Esophagus muscularis mucosa (tissue), 4 donors: ENCODE measurements around the gene FBRS.

Source experiments
- EP300 ChIP-seq: sonication (generic); formaldehyde crosslinking; IDR thresholded peaks from one replicate; pipeline ENCODE4 v1.6.1; 2017; ENCODE audit warnings: antibody characterized with exemption
- POLR2AphosphoS5 ChIP-seq, 2 donors: sonication (generic); formaldehyde crosslinking; IDR thresholded peaks; one replicate each; pipeline ENCODE4 v1.6.1; 2017; ENCODE audit warnings: antibody characterized with exemption in 2 of 2
- TF ChIP-seq, protein P1 (sequence below), 3 experiments: fragments of 200-600 bp in 2 of 3; fragments of 450-650 bp in 1 of 3; sonication (generic) in 2 of 3; IDR thresholded peaks; one replicate each; pipeline ENCODE4 v1.5.1; 2017 to 2019; ENCODE audit warnings: antibody characterized with exemption in 3 of 3, mild to moderate bottlenecking in 2 of 3, moderate library complexity in 1 of 3

DNA sequence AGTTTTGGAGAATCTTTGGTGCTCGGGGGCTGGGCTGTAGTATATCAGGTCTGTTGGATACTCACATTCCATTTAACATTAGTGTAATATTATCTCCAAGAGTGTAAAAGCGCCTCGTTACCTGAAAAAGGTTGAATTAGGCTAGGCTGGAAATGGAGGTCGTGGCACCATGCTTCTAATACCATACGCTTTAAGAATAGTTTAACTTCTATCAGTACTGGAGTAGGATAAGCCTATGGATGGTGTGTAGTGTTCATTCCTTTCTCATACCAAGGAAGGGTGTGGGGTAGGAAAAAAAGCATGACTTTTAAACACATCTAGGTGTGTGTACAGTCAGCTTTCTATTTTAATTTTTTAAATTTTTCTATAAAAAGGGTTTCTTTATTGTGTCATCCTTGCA is 42.7 kb downstream of the FBRS start:
- TF ChIP-seq POLR2AphosphoS5 (IDR thresholded peaks at IDR 0.05) (no peak), EP300 (no peak)
- TF ChIP-seq, protein P1, sequence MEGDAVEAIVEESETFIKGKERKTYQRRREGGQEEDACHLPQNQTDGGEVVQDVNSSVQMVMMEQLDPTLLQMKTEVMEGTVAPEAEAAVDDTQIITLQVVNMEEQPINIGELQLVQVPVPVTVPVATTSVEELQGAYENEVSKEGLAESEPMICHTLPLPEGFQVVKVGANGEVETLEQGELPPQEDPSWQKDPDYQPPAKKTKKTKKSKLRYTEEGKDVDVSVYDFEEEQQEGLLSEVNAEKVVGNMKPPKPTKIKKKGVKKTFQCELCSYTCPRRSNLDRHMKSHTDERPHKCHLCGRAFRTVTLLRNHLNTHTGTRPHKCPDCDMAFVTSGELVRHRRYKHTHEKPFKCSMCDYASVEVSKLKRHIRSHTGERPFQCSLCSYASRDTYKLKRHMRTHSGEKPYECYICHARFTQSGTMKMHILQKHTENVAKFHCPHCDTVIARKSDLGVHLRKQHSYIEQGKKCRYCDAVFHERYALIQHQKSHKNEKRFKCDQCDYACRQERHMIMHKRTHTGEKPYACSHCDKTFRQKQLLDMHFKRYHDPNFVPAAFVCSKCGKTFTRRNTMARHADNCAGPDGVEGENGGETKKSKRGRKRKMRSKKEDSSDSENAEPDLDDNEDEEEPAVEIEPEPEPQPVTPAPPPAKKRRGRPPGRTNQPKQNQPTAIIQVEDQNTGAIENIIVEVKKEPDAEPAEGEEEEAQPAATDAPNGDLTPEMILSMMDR (IDR thresholded peaks at IDR 0.05): no peak
